ENCODE data around the gene SPEN.

GRCh38 chr1:15858672-15859372, 11.3 kb downstream of the SPEN start:
- no peak for TF ChIP-seq POLR2AphosphoS5 (IDR thresholded peaks at IDR 0.05; ENCODE audit: low read depth, low read length)
- no peak for TF ChIP-seq FOXM1 (CRISPR knock-in tag; IDR thresholded peaks at IDR 0.05)
